T-helper 2 cell treated with Interferon-gamma antibody and Interleukin-4, amounts not matched to agents 5 μg/mL and 100 μg/mL, for 36 hours (primary cell): ENCODE results near the gene ELOVL6.
"Not testable (repeated sequence)": the region's sequence is repeated elsewhere in the genome, so short reads cannot be mapped to it uniquely, and the experiment has no call there.

Experiments used
- DNase-seq: peaks from one replicate; pipeline ENCODE4 v3.0.0; 2021; ENCODE audit warnings: low spot score
- H3K27ac Mint-ChIP-seq: one replicate; pipeline ENCODE4 v1.8.0; 2021; ENCODE audit warnings: mild to moderate bottlenecking, mixed read lengths
- H3K27me3 Mint-ChIP-seq: one replicate; pipeline ENCODE4 v1.8.0; 2021; ENCODE audit warnings: low read depth, mixed read lengths
- H3K36me3 Mint-ChIP-seq: one replicate; pipeline ENCODE4 v1.8.0; 2021; ENCODE audit warnings: low read depth, mixed read lengths
- H3K4me1 Mint-ChIP-seq: one replicate; pipeline ENCODE4 v1.8.0; 2021; ENCODE audit warnings: low read depth, mixed read lengths
- H3K4me3 Mint-ChIP-seq: one replicate; pipeline ENCODE4 v1.8.0; 2022; ENCODE audit warnings: mild to moderate bottlenecking, moderate library complexity, mixed read lengths
- H3K9me3 Mint-ChIP-seq: one replicate; pipeline ENCODE4 v1.8.0; 2021; ENCODE audit warnings: mixed read lengths

The ELOVL6 gene

GRCh38 chr4:110055158-110055768, 143.2 kb downstream of the ELOVL6 start:
- Mint-ChIP-seq H3K36me3 (peaks cover 31% of the 10 kb centered on the region), H3K27ac (peak overlapping the region; percentile 27), H3K4me1 (peaks cover 44% of the 10 kb centered on the region), H3K4me3 (peak overlapping the region; percentile 0), H3K9me3 (no peaks in the 10 kb centered on the region), H3K27me3 (no peaks in the 10 kb centered on the region)
- peak; percentile 38 for DNase-seq

DNA sequence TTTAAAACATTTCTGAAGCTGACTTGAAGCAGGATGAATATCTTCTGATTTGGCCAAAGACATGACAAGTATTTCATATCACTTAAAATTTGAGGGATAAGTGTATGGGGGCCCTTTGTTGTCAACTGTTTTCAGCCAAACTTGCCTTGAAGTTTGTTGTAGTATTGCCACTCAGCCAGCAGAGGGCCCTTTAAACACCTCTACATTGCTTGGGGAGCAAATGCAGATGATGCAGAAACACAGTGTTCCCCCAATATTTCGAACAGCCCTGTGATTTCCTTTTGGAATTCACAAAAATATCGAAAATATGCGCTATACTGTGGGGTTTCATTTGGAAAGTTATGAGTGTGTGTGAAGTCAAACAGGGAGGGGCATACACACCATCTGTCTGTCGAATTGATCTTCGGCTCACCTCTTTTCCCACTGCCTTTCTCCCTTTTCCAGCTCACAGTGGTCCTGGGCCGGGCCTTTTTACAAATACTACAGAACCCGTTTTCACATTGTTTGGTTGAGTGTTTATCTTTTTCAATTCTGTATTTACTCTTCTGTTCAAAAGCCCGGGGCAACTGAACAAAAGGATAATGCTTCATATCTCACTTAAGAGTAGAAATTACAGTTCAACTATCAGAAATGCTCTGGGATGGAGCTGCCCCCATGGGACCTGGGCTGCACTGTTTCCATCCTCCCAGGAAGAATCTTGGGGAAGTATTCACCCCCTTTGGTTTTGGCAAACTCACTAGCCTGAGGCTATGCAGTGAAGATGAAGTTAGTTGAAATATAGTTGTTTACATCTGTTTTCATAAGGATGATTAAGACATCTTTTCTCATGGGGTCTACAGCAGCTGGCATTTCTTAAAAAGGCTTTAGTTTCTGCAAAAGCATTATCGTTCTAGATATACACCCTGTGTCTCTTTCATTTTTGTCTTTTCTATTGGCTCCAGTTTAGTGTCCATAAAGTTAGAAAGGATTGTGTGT, 148.2 kb downstream of the ELOVL6 start:
- Mint-ChIP-seq H3K27ac (no peak overlapping the region), H3K4me1 (peaks cover 9% of the 10 kb centered on the region), H3K36me3 (peaks cover 21% of the 10 kb centered on the region), H3K27me3 (no peaks in the 10 kb centered on the region), H3K4me3 (no peak overlapping the region), H3K9me3 (no peaks in the 10 kb centered on the region)
- DNase-seq = peak; percentile 20

- Mint-ChIP-seq H3K4me1 (peaks cover 3% of the 10 kb centered on the region), H3K4me3 (no peak overlapping the region), H3K27me3 (peaks cover 6% of the 10 kb centered on the region), H3K27ac (no peak overlapping the region), H3K9me3 (no peaks in the 10 kb centered on the region), H3K36me3 (peaks cover 18% of the 10 kb centered on the region)
- no peak for DNase-seq
These were observed 151.8 kb downstream of the ELOVL6 start for GRCh38 chr4:110046588-110047049.

- Mint-ChIP-seq H3K9me3 (no peaks in the 10 kb centered on the region), H3K27ac (no peak overlapping the region), H3K4me3 (no peak overlapping the region), H3K36me3 (no peaks in the 10 kb centered on the region), H3K27me3 (peaks cover 14% of the 10 kb centered on the region), H3K4me1 (no peaks in the 10 kb centered on the region)
- no peak for DNase-seq
These were observed 155.6 kb downstream of the ELOVL6 start for GRCh38 chr4:110042545-110043517.

DNA sequence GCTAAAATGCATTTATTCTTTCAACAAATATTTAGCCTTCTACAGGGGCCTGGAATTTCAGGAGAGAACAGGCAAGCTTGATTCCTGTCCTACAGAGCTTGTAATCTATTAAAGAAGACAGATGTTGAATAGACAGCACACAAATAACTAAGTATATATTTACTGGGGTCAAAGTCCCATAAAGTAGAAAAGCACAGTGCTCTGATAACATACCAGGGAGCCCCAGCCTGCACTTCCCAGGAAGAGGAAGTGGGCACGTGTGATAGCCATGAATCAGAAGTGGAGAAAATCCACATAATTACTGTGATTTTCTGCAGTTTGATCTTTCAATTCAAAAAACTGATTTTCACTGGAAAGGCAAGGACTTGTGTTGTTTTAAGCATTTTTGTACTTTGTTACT, 156.7 kb downstream of the ELOVL6 start:
- no peaks in the 10 kb centered on the region for H3K4me1 Mint-ChIP-seq
- no peak overlapping the region for H3K27ac Mint-ChIP-seq
- no peaks in the 10 kb centered on the region for H3K9me3 Mint-ChIP-seq
- DNase-seq = no peak
- peaks cover 24% of the 10 kb centered on the region for H3K27me3 Mint-ChIP-seq
- no peak overlapping the region for H3K4me3 Mint-ChIP-seq
- H3K36me3 Mint-ChIP-seq = no peaks in the 10 kb centered on the region

DNA sequence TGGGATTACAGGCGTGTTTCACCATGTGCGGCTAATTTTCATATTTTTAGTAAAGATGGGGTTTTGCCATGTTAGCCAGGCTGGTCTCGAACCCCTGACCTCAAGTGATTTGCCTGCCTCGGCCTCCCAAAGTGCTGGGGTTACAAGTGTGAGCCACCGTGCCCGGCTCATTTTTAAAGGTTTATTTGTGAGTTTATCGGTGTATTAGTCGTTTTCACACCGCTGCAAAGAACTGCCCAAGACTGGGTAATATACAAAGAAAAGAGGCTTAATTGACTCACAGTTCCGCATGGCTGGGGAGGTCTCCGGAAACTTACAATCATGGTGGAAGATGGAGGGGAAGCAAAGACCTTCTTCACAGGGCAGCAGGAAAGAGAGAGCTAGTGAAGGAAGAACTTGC, 159.3 kb downstream of the ELOVL6 start:
- not testable (repeated sequence) for H3K36me3 Mint-ChIP-seq, DNase-seq, H3K4me1 Mint-ChIP-seq, H3K4me3 Mint-ChIP-seq, H3K27ac Mint-ChIP-seq, H3K9me3 Mint-ChIP-seq
- H3K27me3 Mint-ChIP-seq = peaks cover 40% of the 10 kb centered on the region

GRCh38 chr4:110034026-110034393, 164.4 kb downstream of the ELOVL6 start:
- Mint-ChIP-seq H3K27ac (no peak overlapping the region), H3K27me3 (peaks cover 40% of the 10 kb centered on the region), H3K4me1 (peaks cover 14% of the 10 kb centered on the region), H3K9me3 (no peaks in the 10 kb centered on the region), H3K4me3 (peak overlapping the region; percentile 14), H3K36me3 (no peaks in the 10 kb centered on the region)
- no peak for DNase-seq

DNA sequence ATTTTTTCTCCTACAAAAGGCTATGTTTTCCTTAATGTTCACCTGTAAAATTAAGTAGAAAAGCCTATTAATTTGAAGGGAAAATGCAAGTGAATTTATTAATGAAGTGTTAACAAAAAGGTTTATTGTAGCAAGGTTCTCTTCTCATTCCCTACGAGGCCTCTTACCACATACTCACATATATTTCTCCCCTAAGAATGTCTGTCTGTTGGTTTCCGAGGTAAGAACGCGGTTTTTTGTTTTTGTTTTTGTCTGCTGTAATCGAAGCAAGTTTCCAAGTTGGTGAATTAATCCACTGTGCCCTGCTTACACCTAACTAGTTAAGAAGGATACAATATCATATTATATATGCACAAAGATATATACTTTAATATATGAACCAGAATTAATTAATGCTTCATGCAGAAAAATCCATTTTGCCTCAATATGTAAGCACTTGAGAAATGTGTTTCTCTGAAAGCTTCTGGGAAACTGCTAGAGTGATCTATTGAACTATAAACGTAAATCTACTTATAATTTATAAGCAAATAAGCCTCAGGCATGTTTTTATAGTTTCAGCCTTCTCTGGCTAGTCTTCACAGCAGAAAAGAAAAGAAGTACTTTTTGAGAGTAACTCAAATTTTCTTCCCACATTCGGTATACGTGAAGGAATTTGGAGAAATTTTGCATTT, 164.9 kb downstream of the ELOVL6 start:
- Mint-ChIP-seq H3K27ac (no peak overlapping the region), H3K4me1 (peaks cover 14% of the 10 kb centered on the region), H3K9me3 (no peaks in the 10 kb centered on the region), H3K4me3 (peak overlapping the region; percentile 14), H3K27me3 (peaks cover 40% of the 10 kb centered on the region), H3K36me3 (no peaks in the 10 kb centered on the region)
- DNase-seq = no peak

DNA sequence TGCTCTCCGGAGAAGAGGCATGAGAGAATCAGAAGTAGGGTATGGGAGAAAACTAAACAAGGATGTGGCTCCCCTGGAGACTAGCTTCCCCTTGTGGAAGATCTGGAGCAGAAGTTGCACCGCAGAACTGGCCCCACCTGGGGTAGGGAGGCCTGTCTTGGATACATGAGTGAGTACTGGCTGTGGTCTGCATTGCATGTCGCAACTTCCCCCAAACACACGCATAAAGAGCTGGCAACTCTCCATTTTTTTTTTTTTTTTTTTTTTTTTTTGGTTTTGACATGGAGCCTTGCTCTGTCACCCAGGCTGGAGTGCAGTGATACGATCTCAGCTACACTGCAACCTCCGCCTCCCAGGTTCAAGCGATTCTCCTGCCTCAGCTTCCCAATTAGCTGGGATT, 165.8 kb downstream of the ELOVL6 start:
- Mint-ChIP-seq H3K27ac (no peak overlapping the region), H3K27me3 (peaks cover 35% of the 10 kb centered on the region), H3K4me1 (peaks cover 14% of the 10 kb centered on the region), H3K36me3 (no peaks in the 10 kb centered on the region), H3K4me3 (no peak overlapping the region), H3K9me3 (no peaks in the 10 kb centered on the region)
- DNase-seq = no peak

GRCh38 chr4:110025718-110026117, 172.7 kb downstream of the ELOVL6 start:
- Mint-ChIP-seq H3K4me1 (no peaks in the 10 kb centered on the region), H3K27me3 (peaks cover 25% of the 10 kb centered on the region), H3K4me3 (no peak overlapping the region), H3K9me3 (no peaks in the 10 kb centered on the region), H3K27ac (no peak overlapping the region), H3K36me3 (no peaks in the 10 kb centered on the region)
- no peak for DNase-seq

DNA sequence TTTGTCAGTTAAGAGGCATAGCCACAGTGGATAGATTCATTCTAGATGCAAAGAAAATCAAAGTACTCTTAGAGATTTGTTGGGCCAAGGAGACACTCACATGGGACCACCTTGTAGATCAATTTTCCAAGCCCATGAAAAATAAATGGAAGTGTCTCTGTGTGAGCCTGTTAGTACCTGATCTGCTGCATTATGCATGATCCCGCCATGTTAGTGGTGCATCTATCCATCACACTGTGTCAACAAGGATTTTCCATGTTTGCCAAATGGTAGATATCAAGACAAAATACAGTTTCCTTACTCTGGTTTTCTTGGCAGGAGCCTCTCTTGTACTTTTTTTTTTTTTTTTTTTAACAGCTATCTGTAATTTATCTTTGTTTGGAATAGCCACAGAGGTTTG, 173.4 kb downstream of the ELOVL6 start:
- H3K9me3 Mint-ChIP-seq = no peaks in the 10 kb centered on the region
- H3K4me1 Mint-ChIP-seq = no peaks in the 10 kb centered on the region
- no peak for DNase-seq
- H3K4me3 Mint-ChIP-seq = no peak overlapping the region
- H3K27ac Mint-ChIP-seq = no peak overlapping the region
- peaks cover 28% of the 10 kb centered on the region for H3K27me3 Mint-ChIP-seq
- H3K36me3 Mint-ChIP-seq = no peaks in the 10 kb centered on the region

DNA sequence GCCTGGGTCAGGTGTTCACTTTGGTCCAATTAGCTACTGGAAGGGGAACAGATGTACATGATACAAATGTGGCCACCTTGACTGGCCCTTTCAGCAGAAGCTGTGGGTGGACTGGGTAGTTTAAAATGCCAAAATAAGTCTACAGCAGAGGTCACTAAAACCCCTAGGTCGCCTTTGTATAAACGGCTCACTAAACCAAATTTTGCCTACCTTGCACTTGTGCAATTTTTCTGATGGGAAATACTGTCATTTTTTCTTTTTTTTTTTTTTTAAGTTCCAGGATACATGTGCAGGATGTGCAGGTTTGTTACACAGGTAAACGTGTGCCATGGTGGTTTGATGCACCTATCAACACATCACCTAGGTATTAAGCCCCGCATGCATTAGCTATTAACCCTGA, 176.0 kb downstream of the ELOVL6 start:
- Mint-ChIP-seq H3K27ac (no peak overlapping the region), H3K27me3 (peaks cover 29% of the 10 kb centered on the region), H3K9me3 (no peaks in the 10 kb centered on the region), H3K4me3 (no peak overlapping the region), H3K4me1 (no peaks in the 10 kb centered on the region), H3K36me3 (no peaks in the 10 kb centered on the region)
- no peak for DNase-seq
